ENCODE data around the gene OR1K1. TPM values are rescaled to one million over a fixed set of nuclear protein-coding genes. Genes with fewer than 3 reads are reported as not detected.

Gene OR1K1
- total and polyA plus RNA-seq, 8 donors: not detected

- no peak overlapping the region for H3K27ac ChIP-seq
- intact Hi-C loops (cut with DNase I; ENCODE audit: low total_unique reads): no loop called here
- DNase-seq: no peak
- H3K27me3 ChIP-seq: no peaks in the 10 kb centered on the region
- H3K9me3 ChIP-seq: no peaks in the 10 kb centered on the region
- TF ChIP-seq POLR2A (IDR thresholded peaks at IDR 0.05) (no peak), CTCF (IDR thresholded peaks at IDR 0.05) (no peak), EP300 (IDR thresholded peaks at IDR 0.05) (no peak), POLR2AphosphoS5 (IDR thresholded peaks at IDR 0.05) (no peak)
- H3K4me3 ChIP-seq: no peak overlapping the region
- peaks cover 28 to 82% (median 80%) of the 10 kb centered on the region in 4 donors for H3K36me3 ChIP-seq
- H3K4me1 ChIP-seq: peaks cover 0 to 11% (median 3%) of the 10 kb centered on the region in 4 donors
- 83 to 89% (median 85%) methylated on average over 2 of the region's 2 CpGs for WGBS, 5 donors
Observed at GRCh38 chr9:122848256-122848943, 48.5 kb downstream of the OR1K1 start.

Other genes with a start within 250 kb of the OR1K1 start
- gene OR1N2, start 247.0 kb upstream of the OR1K1 start, total RNA-seq: not detected
- gene OR1N2, start 247.0 kb upstream of the OR1K1 start, polyA plus RNA-seq: not detected
- gene OR1L8, start 216.7 kb upstream of the OR1K1 start, total RNA-seq: under 1 TPM in 1 of 5 donors, not detected in 4; 0.55 TPM
- gene OR1L8, start 216.7 kb upstream of the OR1K1 start, polyA plus RNA-seq: not detected
- not detected for gene OR1Q1, start 185.4 kb upstream of the OR1K1 start, total RNA-seq
- not detected for gene OR1Q1, start 185.4 kb upstream of the OR1K1 start, polyA plus RNA-seq
- under 1 TPM in 1 of 5 donors, not detected in 4; 0.73 TPM for gene OR1B1, start 142.5 kb upstream of the OR1K1 start, total RNA-seq
- not detected for gene OR1B1, start 142.5 kb upstream of the OR1K1 start, polyA plus RNA-seq
- gene OR1L1, start 138.4 kb upstream of the OR1K1 start, total RNA-seq: not detected
- gene OR1L1, start 138.4 kb upstream of the OR1K1 start, polyA plus RNA-seq: not detected
- not detected for gene OR1L3, start 125.0 kb upstream of the OR1K1 start, total RNA-seq
- not detected for gene OR1L3, start 125.0 kb upstream of the OR1K1 start, polyA plus RNA-seq
- not detected for gene OR1L4, start 76.1 kb upstream of the OR1K1 start, total RNA-seq
- not detected for gene OR1L4, start 76.1 kb upstream of the OR1K1 start, polyA plus RNA-seq
- gene OR1L6, start 57.8 kb upstream of the OR1K1 start, total RNA-seq: not detected
- gene OR1L6, start 57.8 kb upstream of the OR1K1 start, polyA plus RNA-seq: not detected
- gene OR5C1, start 11.2 kb upstream of the OR1K1 start, total RNA-seq: not detected
- not detected for gene OR5C1, start 11.2 kb upstream of the OR1K1 start, polyA plus RNA-seq
- 10 to 100 TPM in 3 of 5 donors, 1 to 10 TPM in 2; 5.8 to 35.4 (median 11.6) TPM for gene PDCL, start 28.5 kb downstream of the OR1K1 start, total RNA-seq
- 10 to 100 TPM in 1 of 3 donors, 1 to 10 TPM in 2; 5.5 to 11.8 (median 10.0) TPM for gene PDCL, start 28.5 kb downstream of the OR1K1 start, polyA plus RNA-seq
- 10 to 100 TPM; 18.8 to 66.3 (median 28.1) TPM for gene RC3H2, start 105.2 kb downstream of the OR1K1 start, total RNA-seq
- gene RC3H2, start 105.2 kb downstream of the OR1K1 start, polyA plus RNA-seq: 10 to 100 TPM in 1 of 3 donors, 1 to 10 TPM in 2; 5.8 to 13.4 (median 9.2) TPM
- gene ZBTB6, start 113.2 kb downstream of the OR1K1 start, total RNA-seq: 10 to 100 TPM in 2 of 5 donors, 1 to 10 TPM in 3; 2.9 to 21.3 (median 6.4) TPM
- gene ZBTB6, start 113.2 kb downstream of the OR1K1 start, polyA plus RNA-seq: 1 to 10 TPM; 2.3 to 4.9 (median 3.1) TPM
- gene ZBTB26, start 131.4 kb downstream of the OR1K1 start, total RNA-seq: 10 to 100 TPM in 3 of 5 donors, 1 to 10 TPM in 2; 5.2 to 14.7 (median 11.0) TPM
- 1 to 10 TPM; 1.5 to 4.3 (median 3.2) TPM for gene ZBTB26, start 131.4 kb downstream of the OR1K1 start, polyA plus RNA-seq
- gene RABGAP1, start 140.9 kb downstream of the OR1K1 start, total RNA-seq: 100 to 1,000 TPM in 2 of 5 donors, 10 to 100 TPM in 3; 25.8 to 157 (median 52.3) TPM
- gene RABGAP1, start 140.9 kb downstream of the OR1K1 start, polyA plus RNA-seq: 10 to 100 TPM in 1 of 3 donors, 1 to 10 TPM in 2; 7.0 to 12.7 (median 10.0) TPM
- gene GPR21, start 233.5 kb downstream of the OR1K1 start, total RNA-seq: 1 to 10 TPM in 1 of 5 donors, not detected in 4; 7.0 TPM
- not detected for gene GPR21, start 233.5 kb downstream of the OR1K1 start, polyA plus RNA-seq